Urinary bladder (tissue), 4 donors: Measurements from ENCODE around the gene PIAS2. TPM values are rescaled to one million over a fixed set of nuclear protein-coding genes. Genes with fewer than 3 reads are reported as not detected.

Experiments used
- DNase-seq: peaks from one replicate; pipeline ENCODE4 v3.0.0-alpha.2; 2015; ENCODE audit errors: extremely low spot score
- H3K27ac ChIP-seq: one replicate; pipeline ENCODE4 v1.5.1; 2013; ENCODE audit warnings: low read depth, mild to moderate bottlenecking, moderate library complexity
- H3K36me3 ChIP-seq: one replicate; pipeline ENCODE4 v1.6.1; 2013; ENCODE audit warnings: mild to moderate bottlenecking, moderate library complexity; ENCODE audit not compliant: insufficient read depth
- H3K4me1 ChIP-seq: one replicate; pipeline ENCODE4 v1.6.1; 2013; ENCODE audit warnings: mild to moderate bottlenecking, moderate library complexity; ENCODE audit not compliant: insufficient read depth
- H3K4me3 ChIP-seq: one replicate; pipeline ENCODE4 v1.5.1; 2013; ENCODE audit warnings: low read depth, low read length
- WGBS: extraction: QIAGEN DNeasy Blood & Tissue Kit; methylation state at CpG from one replicate; pipeline ENCODE4 v1.1.7; 2013; 5-methylcytosine and 5-hydroxymethylcytosine counted together
- polyA plus RNA-seq: library from polyadenylated mRNA; stranded (reverse); fragments of 200-250 nt; gene quantifications from one replicate; pipeline ENCODE4 v1.2.3, GENCODE V29; 2013
- total RNA-seq: library from RNA; depleted of rRNA; stranded (reverse); fragments of >200 nt; gene quantifications from one replicate; pipeline ENCODE4 v1.2.3, GENCODE V29; 2014
- donor health status: healthy with polysubstance abuse.
- donor health status: healthy.

Gene PIAS2
- total and polyA plus RNA-seq, 2 donors: 9.6 to 75.4 TPM

DNA sequence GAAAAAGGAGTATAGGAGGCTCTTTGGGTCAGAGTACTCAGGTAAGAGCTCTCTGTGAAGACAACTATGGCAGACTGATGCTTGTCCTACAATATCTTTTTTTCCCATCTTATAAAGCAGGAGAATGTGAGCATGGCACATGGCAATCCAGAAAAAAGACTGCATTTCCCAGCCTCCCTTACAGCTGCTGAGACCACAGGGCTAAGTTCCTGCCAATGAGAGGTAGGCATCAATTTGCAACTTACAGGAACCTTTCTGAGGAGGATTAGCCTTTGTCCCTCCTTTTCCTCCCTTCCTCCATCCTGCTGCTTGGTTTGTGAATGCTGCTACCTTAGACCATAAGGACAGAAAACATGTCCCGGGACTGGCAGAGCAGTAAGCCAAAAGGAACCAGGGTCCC, 122.7 kb downstream of the PIAS2 start:
- 82% methylated on average over 1 of the region's 1 CpG for WGBS
- no peak for DNase-seq
- H3K4me1 ChIP-seq: no peaks in the 10 kb centered on the region
- no peak overlapping the region for H3K4me3 ChIP-seq
- H3K36me3 ChIP-seq: no peaks in the 10 kb centered on the region
- H3K27ac ChIP-seq: no peak overlapping the region

DNA sequence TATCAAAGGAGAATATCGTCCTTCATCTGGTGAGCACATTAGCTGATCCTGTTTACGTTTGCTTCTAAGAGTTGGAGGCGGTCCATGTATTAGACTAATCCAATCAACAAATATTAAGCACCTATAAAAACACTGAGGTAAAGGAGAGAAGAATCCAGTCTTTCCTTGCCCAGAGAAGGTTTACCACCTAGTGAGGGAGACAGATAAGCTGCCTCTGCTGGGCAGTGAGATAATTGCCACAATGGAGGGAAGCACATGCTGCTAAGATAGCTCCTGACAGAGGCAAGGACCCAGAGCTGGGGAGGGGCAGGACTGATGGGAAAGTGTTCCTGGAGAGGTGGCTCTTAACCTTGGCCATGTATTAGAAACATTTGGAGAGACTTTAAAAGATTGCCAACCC, 123.7 kb downstream of the PIAS2 start:
- DNase-seq: no peak
- no peak overlapping the region for H3K27ac ChIP-seq
- H3K4me3 ChIP-seq: no peak overlapping the region
- no peaks in the 10 kb centered on the region for H3K4me1 ChIP-seq
- no peaks in the 10 kb centered on the region for H3K36me3 ChIP-seq
- 55% methylated on average over 3 of the region's 3 CpGs for WGBS

DNA sequence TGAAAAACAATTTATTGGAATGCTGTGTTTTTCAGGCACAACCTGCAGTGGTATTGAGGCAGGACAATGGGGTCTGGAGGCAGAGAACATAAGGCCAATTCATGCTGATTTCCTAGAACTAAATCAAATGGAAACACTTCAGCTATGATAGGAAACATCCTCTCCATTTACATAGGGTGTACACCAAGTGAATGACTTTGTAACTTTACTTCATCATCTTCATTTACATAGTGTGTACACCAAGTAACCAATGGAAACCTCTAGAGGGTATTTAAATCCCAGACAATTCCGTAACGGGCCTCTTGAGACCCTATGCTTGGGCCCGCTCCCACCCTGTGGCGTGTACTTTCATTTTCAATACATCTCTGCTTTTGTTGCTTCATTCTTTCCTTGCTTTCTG, 128.2 kb downstream of the PIAS2 start:
- Histone ChIP-seq H3K4me3 (no peak overlapping the region), H3K27ac (no peak overlapping the region), H3K36me3 (no peaks in the 10 kb centered on the region), H3K4me1 (no peaks in the 10 kb centered on the region)
- no peak for DNase-seq
- WGBS: 90% methylated on average over 4 of the region's 4 CpGs

DNA sequence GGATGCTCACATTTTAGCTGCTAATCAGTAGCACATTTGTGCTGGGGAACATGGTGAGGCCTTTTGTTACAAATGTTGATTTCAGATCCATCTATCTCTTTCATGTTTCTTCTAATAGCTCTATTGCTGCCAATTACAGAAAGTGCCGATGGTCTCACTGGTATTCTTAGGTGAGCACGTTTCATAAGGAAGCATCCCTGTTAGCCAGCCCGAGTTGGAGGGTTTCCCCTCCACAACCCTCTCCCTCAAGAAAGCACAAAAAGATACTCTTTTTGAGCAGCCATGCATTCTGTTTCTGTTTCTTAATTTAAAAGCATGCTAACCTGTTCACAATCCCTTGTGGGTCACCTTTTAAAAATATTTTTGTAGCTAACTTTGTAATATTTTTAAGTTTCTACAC, 129.6 kb downstream of the PIAS2 start:
- DNase-seq: no peak
- H3K27ac ChIP-seq: no peak overlapping the region
- H3K4me3 ChIP-seq: no peak overlapping the region
- no peaks in the 10 kb centered on the region for H3K4me1 ChIP-seq
- WGBS: 78% methylated on average over 3 of the region's 3 CpGs
- no peaks in the 10 kb centered on the region for H3K36me3 ChIP-seq

DNA sequence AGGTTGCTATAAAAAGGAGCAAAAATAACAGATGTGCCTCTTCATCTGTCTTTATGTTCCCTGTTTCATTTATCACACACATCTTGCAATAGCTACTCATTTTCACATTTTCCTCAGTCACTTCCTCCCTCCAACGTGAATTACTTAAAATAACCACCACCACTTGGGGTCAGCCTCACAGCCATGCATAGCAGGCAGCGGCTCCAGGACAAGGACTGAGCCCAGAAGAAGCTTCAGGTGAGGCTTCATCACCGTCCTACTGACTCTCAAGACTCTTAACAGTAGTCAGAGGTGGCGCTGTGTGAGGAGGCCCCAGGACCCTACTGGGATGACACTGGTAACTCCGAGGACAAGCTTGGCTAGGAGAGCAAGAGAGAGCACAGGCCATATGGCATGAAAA, 144.9 kb downstream of the PIAS2 start:
- 52% methylated on average over 5 of the region's 5 CpGs for WGBS

DNA sequence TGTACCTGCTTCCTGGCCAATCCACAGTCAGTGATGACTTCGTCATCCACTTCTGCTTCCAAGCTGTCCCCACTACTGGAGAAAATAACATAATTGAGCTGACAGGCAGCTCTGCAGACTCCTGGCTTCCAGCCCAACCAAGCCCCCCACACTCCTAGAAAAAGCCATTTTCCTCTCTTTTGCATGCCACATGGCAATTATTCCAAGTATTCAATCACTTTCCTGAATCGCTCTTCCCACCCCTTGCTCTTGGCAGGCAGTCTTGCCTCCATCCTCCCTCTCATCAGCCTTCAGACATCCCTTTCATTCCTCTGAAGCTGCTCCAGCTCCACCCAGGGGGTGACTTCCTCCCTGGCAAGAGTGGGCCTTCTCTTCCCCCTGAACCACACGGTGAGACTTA, 146.2 kb downstream of the PIAS2 start:
- 46% methylated on average over 3 of the region's 3 CpGs for WGBS
- Histone ChIP-seq H3K36me3 (no peaks in the 10 kb centered on the region), H3K4me1 (no peaks in the 10 kb centered on the region), H3K27ac (no peak overlapping the region), H3K4me3 (no peak overlapping the region)
- no peak for DNase-seq

More for the DNA sequence above, 144.9 kb downstream of the PIAS2 start:
- Histone ChIP-seq H3K4me1 (no peaks in the 10 kb centered on the region), H3K36me3 (no peaks in the 10 kb centered on the region), H3K4me3 (no peak overlapping the region), H3K27ac (no peak overlapping the region)
- DNase-seq: no peak

DNA sequence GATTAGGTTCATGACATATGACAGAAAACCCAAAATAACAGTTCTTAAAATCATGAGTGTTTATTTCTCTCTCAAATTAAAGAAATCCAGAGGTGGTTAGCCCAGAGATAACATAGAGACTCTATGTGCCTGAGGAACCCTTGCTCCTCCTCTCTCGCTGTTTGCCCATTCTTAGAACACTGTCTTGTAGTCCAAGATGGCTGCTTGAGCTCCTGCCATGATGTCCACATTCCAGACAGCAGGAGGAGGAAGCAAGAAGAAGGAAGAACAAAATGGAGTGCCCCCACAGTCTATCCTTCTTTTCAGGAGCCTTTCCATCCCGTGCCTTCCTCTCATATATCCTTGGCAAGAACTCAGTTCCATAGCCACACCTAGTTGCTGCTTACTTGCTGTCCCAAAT, 146.6 kb downstream of the PIAS2 start:
- Histone ChIP-seq H3K4me3 (no peak overlapping the region), H3K4me1 (no peaks in the 10 kb centered on the region), H3K27ac (no peak overlapping the region), H3K36me3 (no peaks in the 10 kb centered on the region)
- no peak for DNase-seq
- WGBS: 81% methylated on average over 2 of the region's 2 CpGs

DNA sequence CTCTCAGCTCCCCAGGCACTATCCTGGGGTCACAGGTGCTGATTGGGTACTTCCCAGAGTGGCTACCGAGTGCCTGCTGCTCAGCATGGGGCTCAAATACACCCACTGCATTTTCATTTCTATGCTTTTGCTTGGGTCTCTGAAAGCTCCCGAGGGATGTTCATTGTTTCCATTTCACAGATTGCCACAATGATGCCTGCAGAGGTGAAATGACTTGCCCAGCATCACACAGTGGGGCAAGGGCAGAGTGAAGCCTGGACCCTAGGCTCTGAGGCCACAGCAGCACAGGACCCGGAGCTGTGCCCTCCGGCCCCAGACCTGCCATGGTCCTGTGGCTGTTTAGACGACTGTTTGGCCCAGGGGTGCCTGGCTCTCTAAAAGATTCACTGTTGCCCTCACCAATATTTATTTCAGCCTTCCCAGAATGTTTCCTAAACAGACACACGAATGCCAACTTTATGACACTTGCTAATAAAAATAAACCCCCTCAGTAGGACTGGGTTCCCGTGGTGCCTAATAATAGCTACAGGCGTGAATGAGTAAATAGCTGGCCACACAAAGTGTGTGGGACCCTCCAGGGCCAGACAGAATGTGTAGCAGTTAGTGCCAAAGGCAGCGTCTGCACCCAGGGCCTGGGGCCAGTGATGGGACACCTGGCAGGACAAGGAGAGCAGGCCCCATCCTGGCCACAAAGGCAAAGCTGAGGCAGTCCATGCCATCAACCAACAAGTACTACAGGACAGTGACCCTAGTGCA, 149.0 kb downstream of the PIAS2 start:
- H3K4me3 ChIP-seq: no peak overlapping the region
- no peak overlapping the region for H3K27ac ChIP-seq
- no peaks in the 10 kb centered on the region for H3K36me3 ChIP-seq
- WGBS: 70% methylated on average over 9 of the region's 9 CpGs
- DNase-seq: no peak
- H3K4me1 ChIP-seq: no peaks in the 10 kb centered on the region

DNA sequence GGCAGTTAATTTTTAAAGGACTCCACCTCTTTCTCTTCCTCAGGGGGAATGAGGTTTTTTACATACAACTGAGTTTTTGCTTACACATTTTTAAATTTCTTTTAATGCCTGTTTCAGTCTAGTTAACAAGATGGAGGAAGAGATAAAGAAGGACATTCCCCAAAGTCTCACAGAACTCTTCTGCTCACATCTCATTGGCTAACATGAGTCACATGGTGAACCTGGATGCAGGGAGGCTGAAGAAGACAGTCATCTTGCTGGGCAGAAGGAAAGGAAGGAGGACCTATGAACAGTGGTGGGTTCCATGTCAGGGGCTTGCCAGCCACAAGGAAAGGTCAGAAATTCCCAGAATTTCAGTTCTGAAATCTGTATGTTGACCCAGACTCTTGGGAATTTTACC, 150.1 kb downstream of the PIAS2 start:
- no peak overlapping the region for H3K27ac ChIP-seq
- no peak for DNase-seq
- H3K4me3 ChIP-seq: no peak overlapping the region
- H3K36me3 ChIP-seq: no peaks in the 10 kb centered on the region
- H3K4me1 ChIP-seq: no peaks in the 10 kb centered on the region

DNA sequence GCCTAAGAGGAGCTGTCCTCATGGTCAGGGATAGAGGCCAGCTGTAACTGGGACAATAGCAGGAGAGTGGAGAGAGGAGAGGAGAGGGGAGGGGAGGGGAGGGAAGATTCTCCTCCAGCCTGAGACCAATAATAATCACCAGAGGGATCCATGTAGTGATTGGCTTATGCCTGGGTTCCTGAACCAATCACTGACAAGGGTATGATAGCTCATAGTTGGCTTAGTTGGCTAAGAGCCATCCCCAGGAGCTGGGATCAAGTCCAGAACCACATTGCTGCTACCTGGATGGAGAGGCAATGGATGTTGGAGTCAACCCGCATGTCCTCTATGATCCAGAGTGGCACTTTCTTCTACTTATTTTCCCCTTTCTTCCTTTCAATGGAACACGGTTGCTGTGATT, 152.7 kb downstream of the PIAS2 start:
- no peak for DNase-seq
- WGBS: 84% methylated on average over 2 of the region's 2 CpGs
- no peaks in the 10 kb centered on the region for H3K4me1 ChIP-seq

DNA sequence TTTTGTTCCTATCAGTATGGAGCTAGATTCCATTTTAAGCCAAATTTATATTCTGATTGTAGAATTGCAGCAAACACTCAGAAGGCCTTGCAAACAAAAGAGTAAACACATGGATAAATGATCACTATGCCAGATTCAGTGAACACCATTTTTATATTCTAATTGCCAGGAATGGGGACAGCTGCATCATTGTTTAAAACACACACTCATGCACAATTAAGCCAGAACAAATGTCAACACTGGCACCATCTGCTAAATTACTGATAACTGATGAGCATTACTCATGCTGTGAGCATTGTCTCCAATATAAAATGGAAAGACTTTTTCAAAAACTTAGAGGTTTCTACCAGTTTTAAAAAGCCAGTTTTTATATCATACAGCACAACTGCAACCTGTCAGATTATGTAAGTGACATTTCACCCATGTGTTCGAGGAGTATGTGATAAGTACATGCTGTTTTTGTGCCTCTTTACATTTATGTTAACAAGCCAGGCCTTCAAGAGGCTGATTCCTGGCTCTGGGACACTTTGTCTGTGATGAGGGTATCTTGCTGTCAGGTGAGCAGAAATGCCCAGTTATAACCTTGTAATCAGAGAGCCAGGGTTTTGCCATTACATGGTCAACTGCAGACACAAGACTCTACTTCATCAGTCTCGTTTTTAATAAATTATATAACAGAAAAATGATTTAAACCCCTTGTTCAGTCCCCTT, 156.1 kb downstream of the PIAS2 start:
- no peaks in the 10 kb centered on the region for H3K36me3 ChIP-seq
- no peak for DNase-seq
- 44% methylated on average over 2 of the region's 2 CpGs for WGBS

More for the DNA sequence above, 152.7 kb downstream of the PIAS2 start:
- Histone ChIP-seq H3K27ac (no peak overlapping the region), H3K36me3 (no peaks in the 10 kb centered on the region), H3K4me3 (no peak overlapping the region)

DNA sequence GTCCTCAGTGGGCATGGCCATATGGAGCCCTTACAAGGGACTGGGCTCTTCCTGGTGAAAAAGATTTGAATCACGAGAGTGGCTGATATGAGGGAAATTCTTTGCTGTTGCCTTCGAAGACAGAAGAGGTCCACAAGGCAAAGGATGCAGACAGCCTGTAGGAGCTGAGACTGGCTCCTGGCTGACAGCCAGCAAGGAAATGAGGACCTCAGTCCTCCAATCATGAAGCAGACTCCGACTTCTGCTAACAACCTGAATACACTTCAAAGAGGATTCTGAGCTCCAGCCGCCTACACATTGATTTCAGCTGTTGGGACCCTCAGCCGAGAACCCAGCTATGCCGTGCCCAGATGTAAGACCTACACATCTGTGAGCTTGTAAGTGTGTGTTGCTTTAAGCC, 157.4 kb downstream of the PIAS2 start:
- 42% methylated on average over 6 of the region's 6 CpGs for WGBS
- H3K27ac ChIP-seq: no peak overlapping the region
- H3K36me3 ChIP-seq: no peaks in the 10 kb centered on the region
- H3K4me1 ChIP-seq: no peaks in the 10 kb centered on the region
- H3K4me3 ChIP-seq: no peak overlapping the region
- no peak for DNase-seq

More for the DNA sequence above, 156.1 kb downstream of the PIAS2 start:
- Histone ChIP-seq H3K4me3 (no peak overlapping the region), H3K4me1 (no peaks in the 10 kb centered on the region), H3K27ac (no peak overlapping the region)

DNA sequence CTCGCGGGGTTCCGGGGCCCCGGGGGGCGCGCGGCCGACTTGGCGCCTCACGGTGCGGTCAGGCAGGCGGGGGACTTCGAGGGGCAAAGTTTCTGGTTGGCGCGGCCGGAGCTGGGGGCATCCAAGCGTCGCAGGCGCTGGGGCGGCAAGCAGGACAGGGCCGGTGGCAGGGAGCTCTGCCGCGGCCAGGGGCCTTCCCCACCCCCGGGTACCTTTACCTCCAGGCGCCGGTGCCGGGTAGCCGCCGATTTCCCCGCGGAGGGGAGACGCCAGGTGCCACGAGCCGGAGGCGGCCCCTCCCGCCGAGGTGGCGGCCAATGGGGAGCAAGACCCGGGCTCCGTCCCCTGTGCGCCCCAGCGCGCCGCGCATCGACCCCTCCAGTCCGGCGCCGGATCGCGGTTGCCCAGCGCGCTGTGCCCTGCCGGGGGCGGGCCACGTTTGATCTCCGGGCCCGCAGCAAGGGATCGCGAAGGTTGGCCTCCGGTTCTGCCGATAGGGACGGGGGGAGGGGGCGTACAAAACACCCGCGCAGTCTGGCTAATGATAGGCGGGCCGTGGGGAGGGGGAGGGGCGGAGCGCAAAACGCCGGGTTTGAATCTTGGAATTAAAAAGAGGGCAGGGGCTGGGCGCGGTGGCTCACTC, 160.6 kb downstream of the PIAS2 start, which contains the start of gene ST8SIA5:
ST8SIA5 (minus strand) TSS at position 495 of the 643 bp plus-strand sequence. CDS start 545 bp downstream, outside the sequence.
- peak within 1 kb of the TSS; percentile 37 for H3K4me3 ChIP-seq
- H3K4me1 ChIP-seq: no peaks in the 10 kb centered on the region
- no peak within 1 kb of the TSS for H3K27ac ChIP-seq
- DNase-seq: no peak
- 1% methylated on average over 74 of the region's 74 CpGs for WGBS
- no peaks in the 10 kb centered on the region for H3K36me3 ChIP-seq
